Ovary (tissue), 9 donors: ENCODE measurements around the gene PPP1R1A. TPM values are rescaled to one million over a fixed set of nuclear protein-coding genes. Genes with fewer than 3 reads are reported as not detected.

Experiments
- DNase-seq, 5 donors: peaks; one replicate each; pipeline ENCODE4 v3.0.0-alpha.2; 2019 to 2020
- H3K27ac ChIP-seq, 2 donors: fragments of 200-600 bp; one replicate each; pipeline versions ENCODE4 v1.5.1 to v1.8.0; 2019 to 2022
- H3K27me3 ChIP-seq: fragments of 200-600 bp; one replicate; pipeline ENCODE4 v1.8.0; 2022
- H3K36me3 ChIP-seq: fragments of 200-600 bp; sonication (generic); one replicate; pipeline ENCODE4 v1.5.1; 2019
- H3K4me1 ChIP-seq: one replicate; pipeline ENCODE4 v1.8.1; 2013; ENCODE audit warnings: mild to moderate bottlenecking, moderate library complexity; ENCODE audit not compliant: insufficient read depth
- H3K4me3 ChIP-seq: fragments of 200-600 bp; sonication (generic); one replicate; pipeline ENCODE4 v1.5.1; 2017
- H3K9me3 ChIP-seq, 2 donors: fragments of 200-600 bp in 1 of 2; sonication (generic) in 1 of 2; one replicate each; pipeline versions ENCODE4 v1.5.1 to v1.8.1; 2013 to 2019; ENCODE audit warnings: mild to moderate bottlenecking in 1 of 2, moderate library complexity in 1 of 2
- EP300 ChIP-seq: sonication (generic); formaldehyde crosslinking; IDR thresholded peaks from one replicate; pipeline ENCODE4 v1.6.1; 2017; ENCODE audit warnings: antibody characterized with exemption
- POLR2A ChIP-seq: fragments of 450-650 bp; IDR thresholded peaks from one replicate; pipeline ENCODE4 v1.6.1; 2017; ENCODE audit warnings: antibody characterized with exemption, mild to moderate bottlenecking, moderate library complexity
- WGBS, 3 donors: extraction: QIAGEN DNeasy Blood & Tissue Kit in 1 of 3; methylation state at CpG; one replicate each; pipeline versions ENCODE4 v1.1.5 to v1.1.7; 2013 to 2017; 5-methylcytosine and 5-hydroxymethylcytosine counted together
- intact Hi-C, 4 donors: fragments of 100-400 bp; cut with DNase I; formaldehyde crosslinking; loops; one replicate each; pipeline versions ENCODE4 v1.11.0 to v1.15.1; 2022 to 2023
- polyA plus RNA-seq, 2 donors: library from polyadenylated mRNA; stranded (reverse); fragments of 200-250 nt in 1 of 2; fragments of 350-450 nt in 1 of 2; fragmentation: Illumina TruSeq in 1 of 2; extraction: RNeasy Lipid Tissue Mini Kit (QIAGEN cat#74804) in 1 of 2; gene quantifications; one replicate each; pipeline ENCODE4 v1.2.3, GENCODE V29; 2013 to 2014
- total RNA-seq, 7 donors: library from RNA; depleted of rRNA in 2 of 7; stranded (reverse); fragments of >200 nt in 2 of 7; fragmentation: NEBNext Ultra II Directional in 3 of 7; extraction: Animal tissue kit (Norgen Biotek cat#: 25700) in 3 of 7; gene quantifications; one replicate each; pipeline versions ENCODE4 v1.1.0 to v1.2.4, GENCODE V29; 2016 to 2023
- TF ChIP-seq, protein P1 (sequence below), 3 donors: fragments of 450-650 bp in 2 of 3; fragments of 200-600 bp in 1 of 3; IDR thresholded peaks; one replicate each; pipeline versions ENCODE4 v1.5.1 to v1.8.0; 2016 to 2022; ENCODE audit warnings: antibody characterized with exemption in 3 of 3, mild to moderate bottlenecking in 1 of 3
- donor health status: DM: no; HTN: no; CAD: no; lungs with moderate emphysema.
- donor health status: DM: no; HTN: no; CAD: no.
- donor health status: Bipolar disorder and iron deficiency.
- donor health status: DM: yes; HTN: yes; CAD: no.
- donor health status: DM: no; HTN: no; CAD: no.
- donor health status: DM: yes; HTN: yes; CAD: no.

PPP1R1A gene
- total and polyA plus RNA-seq, 9 donors = 2.0 to 25.2 (median 6.2) TPM

DNA sequence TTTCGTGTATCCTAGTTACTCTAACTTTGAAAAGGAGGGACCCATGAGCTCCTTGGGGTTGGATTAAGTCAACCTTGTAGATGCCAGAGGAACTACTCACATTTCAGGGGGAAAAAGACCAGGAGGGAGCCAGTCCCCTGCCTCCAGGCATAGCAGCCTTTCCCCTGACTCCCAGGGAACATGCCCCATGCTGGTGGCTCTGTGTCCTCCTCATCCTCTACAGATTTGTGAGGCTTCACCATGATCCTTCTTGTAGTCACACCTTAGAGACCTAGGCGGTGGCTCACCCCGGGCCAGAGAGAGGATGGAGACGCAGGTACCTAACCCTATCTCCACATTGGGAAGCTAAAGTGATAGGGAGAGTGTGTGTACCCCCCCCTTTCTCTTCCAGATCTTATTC is 16.0 kb upstream of the PPP1R1A start:
- no peak overlapping the region for H3K27ac ChIP-seq
- H3K4me1 ChIP-seq = no peaks in the 10 kb centered on the region
- H3K9me3 ChIP-seq = no peaks in the 10 kb centered on the region
- intact Hi-C loops = no loop called here
- TF ChIP-seq, protein P1, sequence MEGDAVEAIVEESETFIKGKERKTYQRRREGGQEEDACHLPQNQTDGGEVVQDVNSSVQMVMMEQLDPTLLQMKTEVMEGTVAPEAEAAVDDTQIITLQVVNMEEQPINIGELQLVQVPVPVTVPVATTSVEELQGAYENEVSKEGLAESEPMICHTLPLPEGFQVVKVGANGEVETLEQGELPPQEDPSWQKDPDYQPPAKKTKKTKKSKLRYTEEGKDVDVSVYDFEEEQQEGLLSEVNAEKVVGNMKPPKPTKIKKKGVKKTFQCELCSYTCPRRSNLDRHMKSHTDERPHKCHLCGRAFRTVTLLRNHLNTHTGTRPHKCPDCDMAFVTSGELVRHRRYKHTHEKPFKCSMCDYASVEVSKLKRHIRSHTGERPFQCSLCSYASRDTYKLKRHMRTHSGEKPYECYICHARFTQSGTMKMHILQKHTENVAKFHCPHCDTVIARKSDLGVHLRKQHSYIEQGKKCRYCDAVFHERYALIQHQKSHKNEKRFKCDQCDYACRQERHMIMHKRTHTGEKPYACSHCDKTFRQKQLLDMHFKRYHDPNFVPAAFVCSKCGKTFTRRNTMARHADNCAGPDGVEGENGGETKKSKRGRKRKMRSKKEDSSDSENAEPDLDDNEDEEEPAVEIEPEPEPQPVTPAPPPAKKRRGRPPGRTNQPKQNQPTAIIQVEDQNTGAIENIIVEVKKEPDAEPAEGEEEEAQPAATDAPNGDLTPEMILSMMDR (IDR thresholded peaks at IDR 0.05) = no peak
- H3K4me3 ChIP-seq = no peak overlapping the region
- H3K36me3 ChIP-seq = no peaks in the 10 kb centered on the region
- H3K27me3 ChIP-seq = no peaks in the 10 kb centered on the region
- DNase-seq = no peak
- WGBS, 3 donors = 89 to 91% (median 89%) methylated on average over 4 of the region's 4 CpGs

DNA sequence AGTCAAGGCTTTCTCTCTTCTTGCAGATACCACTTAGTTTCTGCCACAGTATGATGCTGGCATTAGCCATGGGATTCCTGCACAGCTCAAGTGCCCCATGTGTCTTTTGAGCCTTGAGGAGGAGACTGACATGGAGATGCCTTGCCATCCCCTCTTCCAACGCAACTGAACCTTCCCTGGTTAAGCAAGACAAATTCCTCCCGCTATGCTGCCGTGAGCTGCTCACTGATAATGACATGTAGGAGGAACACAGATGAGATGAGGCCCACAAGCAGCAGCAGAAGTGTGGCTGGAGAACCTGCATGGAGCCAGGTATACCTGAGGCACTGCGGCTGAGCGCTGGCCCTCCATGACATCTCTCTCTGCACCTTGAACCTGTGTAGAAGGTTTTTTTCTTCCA is 15.4 kb upstream of the PPP1R1A start:
- Histone ChIP-seq H3K36me3 (no peaks in the 10 kb centered on the region), H3K27ac (no peak overlapping the region), H3K4me3 (no peak overlapping the region), H3K9me3 (no peaks in the 10 kb centered on the region), H3K4me1 (no peaks in the 10 kb centered on the region), H3K27me3 (no peaks in the 10 kb centered on the region)
- DNase-seq = no peak
- TF ChIP-seq, protein P1 (IDR thresholded peaks at IDR 0.05) = no peak
- TF ChIP-seq EP300 = no peak
- TF ChIP-seq POLR2A = no peak
- intact Hi-C loops = no loop called here
- 71 to 81% (median 75%) methylated on average over 5 of the region's 5 CpGs for WGBS, 3 donors

DNA sequence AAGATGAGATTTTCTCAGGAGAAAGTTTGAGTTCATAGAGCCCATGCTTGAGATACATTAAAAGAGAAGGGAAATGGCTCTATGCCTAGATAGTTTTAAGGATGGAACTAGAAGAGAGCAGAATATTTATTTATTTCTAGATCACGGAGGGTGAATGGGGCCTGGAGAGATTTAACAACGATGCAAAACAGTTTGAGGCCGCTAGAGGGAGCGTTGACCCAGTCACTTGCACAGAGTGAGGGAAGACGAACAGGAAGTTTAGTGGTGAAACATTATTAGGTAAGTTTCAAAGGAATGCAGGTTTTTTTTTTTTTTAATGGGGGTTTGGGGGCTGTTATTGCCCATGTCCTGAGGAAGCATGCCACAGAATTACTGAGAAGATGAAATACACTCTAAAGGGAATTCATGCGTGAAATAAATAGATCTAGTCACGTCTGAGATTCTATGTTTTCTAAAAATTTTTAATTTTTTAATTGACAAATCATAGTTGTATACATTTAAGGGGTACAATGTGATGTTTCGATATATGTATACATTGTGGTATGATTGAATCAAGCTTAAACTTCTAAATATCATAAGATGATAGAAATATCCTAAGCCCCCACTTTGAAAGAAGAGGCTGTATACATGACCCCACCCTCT is 14.8 kb upstream of the PPP1R1A start:
- no peaks in the 10 kb centered on the region for H3K4me1 ChIP-seq
- no peak overlapping the region for H3K27ac ChIP-seq
- peak; percentile 46 to 70 (median 60) for DNase-seq
- H3K9me3 ChIP-seq = no peaks in the 10 kb centered on the region
- WGBS, 3 donors = 18 to 20% (median 19%) methylated on average over 8 of the region's 8 CpGs
- TF ChIP-seq POLR2A (no peak), EP300 (no peak)
- TF ChIP-seq, protein P1 (IDR thresholded peaks at IDR 0.05) = peak in 2 of 3 donors; percentile 61 to 65
- H3K36me3 ChIP-seq = no peaks in the 10 kb centered on the region
- intact Hi-C loops = no loop called here
- H3K27me3 ChIP-seq = no peaks in the 10 kb centered on the region
- no peak overlapping the region for H3K4me3 ChIP-seq

DNA sequence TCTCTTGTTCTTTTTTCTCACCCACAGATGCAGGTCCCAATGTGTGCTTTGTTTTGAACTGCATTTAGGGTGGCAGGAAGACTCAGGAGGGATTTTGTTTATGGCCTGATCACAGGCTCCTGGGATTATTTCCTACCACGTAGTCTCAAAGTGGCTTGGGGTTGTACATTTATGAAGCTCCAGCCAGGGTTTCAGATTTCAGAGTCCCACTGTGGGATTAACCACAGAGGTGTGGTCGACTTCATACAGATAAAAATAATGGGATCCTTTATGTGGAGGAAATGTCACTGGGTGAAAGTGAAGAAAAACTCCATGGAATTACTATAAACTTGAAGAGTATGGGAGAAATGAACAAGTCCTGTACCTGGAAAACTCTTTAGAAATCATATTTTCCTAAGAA is 14.2 kb upstream of the PPP1R1A start:
- H3K4me3 ChIP-seq = no peak overlapping the region
- H3K4me1 ChIP-seq = no peaks in the 10 kb centered on the region
- no peaks in the 10 kb centered on the region for H3K9me3 ChIP-seq
- H3K27ac ChIP-seq = no peak overlapping the region
- no peaks in the 10 kb centered on the region for H3K27me3 ChIP-seq
- 47 to 52% (median 51%) methylated on average over 2 of the region's 2 CpGs for WGBS, 3 donors
- DNase-seq = no peak
- H3K36me3 ChIP-seq = no peaks in the 10 kb centered on the region
- TF ChIP-seq EP300 (no peak), POLR2A (no peak)
- TF ChIP-seq, protein P1 (IDR thresholded peaks at IDR 0.05) = no peak
- intact Hi-C loops = no loop called here
